Activated CD4-positive, alpha-beta T cell treated with anti-CD3 and anti-CD28 coated beads, Interleukin-10, Interleukin-2, amounts not matched to agents 100 ng/mL and 50 ng/mL, durations not matched to agents 16 hours and 8 hours (primary cell): Measurements from ENCODE around the gene TIAL1.
"Not testable (repeated sequence)": the region's sequence is repeated elsewhere in the genome, so short reads cannot be mapped to it uniquely, and the experiment has no call there.

Experiments used
- DNase-seq: peaks from one replicate; pipeline ENCODE4 v3.0.0-alpha.2; 2020

TIAL1 gene

DNA sequence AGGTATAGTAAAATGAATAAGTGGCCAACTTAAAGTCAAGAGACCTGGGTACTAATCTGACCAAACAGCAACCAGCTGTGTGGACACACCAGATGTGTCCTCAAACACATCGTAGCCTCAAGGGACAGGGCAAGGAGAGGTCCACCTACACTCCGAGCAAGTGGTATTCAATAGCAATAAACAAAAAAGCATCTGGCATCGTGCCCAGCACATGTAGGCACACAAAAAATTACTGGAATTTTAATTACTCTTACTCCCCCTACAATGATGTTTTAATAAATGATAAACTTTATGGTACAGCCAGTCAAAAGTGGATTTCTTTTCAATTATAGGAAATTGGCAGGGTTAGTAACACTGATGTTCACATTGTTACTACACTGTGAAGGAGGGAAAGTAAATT, 50.8 kb downstream of the TIAL1 start:
- DNase-seq: no peak

DNA sequence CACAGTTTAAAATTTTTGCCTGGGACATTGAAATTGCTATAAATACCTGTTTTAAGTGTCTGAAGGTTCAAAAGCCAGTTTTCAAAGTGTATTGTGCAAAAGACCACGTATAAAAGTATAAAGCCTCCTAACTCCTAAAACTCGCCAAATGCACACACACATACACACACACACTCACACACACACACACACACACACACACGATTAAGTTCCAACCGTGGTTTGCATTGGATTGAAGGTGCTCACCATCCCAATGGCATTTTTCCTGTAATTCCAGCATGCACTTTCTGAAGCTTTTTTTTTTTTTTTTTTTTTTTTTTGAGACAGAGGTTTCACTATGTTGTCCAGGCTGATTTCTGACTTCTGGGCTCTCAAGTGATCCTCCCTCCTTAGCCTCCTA, 51.5 kb downstream of the TIAL1 start:
- DNase-seq: no peak

DNA sequence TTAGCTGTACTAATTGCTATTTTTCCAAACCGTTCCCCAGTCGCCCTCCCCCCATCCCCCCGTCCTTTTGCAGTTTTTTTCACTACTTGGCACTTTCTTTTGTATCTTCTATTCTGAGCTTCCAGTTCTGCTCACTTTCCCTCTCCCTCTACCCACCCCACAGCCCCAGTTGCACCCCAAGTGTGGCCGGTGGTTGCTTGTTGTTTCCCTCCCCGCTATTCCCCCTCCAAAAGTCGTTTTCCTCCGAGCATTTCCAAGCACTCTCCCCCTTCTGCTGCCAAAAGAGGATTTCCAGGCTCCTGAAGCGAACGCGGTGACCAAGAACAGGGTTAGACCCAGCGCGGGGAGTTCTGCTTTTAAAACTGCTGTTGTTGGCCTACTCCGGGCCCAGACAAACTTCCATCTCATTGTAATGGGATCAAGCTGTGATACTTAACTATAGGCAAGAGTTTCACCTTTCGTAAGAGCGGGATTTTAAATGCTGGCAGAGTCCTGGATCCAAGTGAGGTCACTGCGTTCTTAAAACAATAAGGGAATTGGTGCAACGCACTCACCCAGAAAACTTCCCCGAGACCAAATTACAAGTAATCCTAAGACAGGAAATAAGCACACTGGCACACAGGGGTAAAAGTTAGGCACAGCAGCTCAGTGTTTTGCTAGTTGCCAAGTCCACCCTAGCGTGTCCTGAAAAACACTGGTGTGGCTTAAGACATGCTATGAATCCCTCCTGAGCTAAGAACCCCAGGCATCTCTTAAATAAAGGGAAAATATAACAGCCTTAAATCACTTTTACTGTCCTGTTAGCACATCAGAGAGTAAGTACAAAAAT, 52.7 kb downstream of the TIAL1 start:
- no peak for DNase-seq

DNA sequence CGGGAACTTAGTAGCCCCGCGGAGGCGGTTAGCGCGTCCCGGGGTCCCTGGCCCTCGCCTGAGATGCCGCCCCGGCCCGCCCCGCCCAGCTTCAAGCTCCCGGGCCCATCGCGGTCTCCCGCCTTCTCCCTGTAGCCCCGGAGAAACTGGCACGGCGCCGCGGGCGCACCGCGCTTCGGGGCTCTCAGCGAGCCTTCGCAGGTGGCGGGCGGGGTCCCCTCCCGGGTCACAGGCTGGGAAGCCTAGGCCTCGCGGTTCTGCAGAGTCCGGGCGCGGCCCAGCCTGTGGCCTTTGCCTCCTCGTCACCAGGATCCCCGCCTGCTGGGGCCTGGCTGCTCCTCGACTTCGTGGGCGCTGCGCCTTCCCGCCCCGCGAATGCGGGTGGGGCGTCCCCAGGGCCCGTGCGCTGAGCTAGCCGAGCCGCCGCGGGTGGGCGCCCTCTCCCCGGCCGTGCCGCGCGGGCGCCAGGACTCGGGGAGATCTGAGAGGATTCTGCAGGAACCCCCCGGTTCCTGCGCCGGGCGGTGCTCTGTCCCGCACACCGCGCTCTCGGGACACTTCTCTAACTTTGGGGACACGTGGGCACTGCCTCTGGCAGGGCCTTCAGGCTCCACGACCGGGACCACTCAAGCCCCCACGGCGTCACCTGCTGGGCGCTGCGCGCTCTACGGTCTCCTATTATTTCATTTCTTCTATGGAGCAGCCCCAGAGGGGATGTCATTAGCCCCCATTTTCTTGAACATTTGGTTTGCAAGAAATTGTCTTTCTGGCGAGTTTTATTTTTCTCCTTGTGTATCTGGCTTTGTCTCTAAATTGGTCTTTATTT, 53.6 kb downstream of the TIAL1 start:
- peak; percentile 75 for DNase-seq

DNA sequence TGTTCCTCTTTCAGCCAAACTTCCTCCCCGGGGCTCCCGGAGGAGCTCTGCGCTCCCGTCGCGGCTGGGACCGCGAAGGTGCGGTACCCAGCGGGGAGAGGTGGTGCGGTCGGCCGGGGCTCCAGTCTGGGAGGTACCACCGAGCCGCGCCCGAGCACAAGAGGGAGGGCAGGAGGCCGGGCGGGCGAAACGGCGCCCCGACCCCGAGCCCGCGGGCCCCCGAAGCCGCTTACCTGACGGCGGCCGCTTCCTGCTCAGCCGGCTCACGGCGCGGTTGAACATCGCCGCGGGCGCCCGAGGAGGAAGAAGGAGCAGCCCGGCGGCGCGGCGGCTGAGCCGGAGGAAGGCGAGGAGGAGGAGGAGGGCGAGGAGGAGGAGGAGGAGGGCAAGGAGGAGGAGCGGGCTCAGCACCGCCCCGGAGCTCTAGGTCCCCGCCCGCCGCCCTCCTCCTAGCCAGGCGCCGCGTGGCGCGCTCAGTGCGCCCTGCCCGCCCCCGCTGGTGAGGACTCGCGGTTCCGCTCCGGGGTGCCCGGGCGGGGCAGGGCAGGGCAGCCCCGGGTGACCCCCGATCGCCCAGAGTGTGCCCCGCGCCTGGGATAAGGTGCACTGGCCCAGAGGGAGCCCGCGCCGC, 54.3 kb downstream of the TIAL1 start, which contains the start of gene RGS10:
Gene RGS10, minus strand, starts transcription at position 363 of the 631 bp plus-strand sequence. Its CDS starts 81 bp downstream, at position 282.
- DNase-seq: peak; percentile 94

DNA sequence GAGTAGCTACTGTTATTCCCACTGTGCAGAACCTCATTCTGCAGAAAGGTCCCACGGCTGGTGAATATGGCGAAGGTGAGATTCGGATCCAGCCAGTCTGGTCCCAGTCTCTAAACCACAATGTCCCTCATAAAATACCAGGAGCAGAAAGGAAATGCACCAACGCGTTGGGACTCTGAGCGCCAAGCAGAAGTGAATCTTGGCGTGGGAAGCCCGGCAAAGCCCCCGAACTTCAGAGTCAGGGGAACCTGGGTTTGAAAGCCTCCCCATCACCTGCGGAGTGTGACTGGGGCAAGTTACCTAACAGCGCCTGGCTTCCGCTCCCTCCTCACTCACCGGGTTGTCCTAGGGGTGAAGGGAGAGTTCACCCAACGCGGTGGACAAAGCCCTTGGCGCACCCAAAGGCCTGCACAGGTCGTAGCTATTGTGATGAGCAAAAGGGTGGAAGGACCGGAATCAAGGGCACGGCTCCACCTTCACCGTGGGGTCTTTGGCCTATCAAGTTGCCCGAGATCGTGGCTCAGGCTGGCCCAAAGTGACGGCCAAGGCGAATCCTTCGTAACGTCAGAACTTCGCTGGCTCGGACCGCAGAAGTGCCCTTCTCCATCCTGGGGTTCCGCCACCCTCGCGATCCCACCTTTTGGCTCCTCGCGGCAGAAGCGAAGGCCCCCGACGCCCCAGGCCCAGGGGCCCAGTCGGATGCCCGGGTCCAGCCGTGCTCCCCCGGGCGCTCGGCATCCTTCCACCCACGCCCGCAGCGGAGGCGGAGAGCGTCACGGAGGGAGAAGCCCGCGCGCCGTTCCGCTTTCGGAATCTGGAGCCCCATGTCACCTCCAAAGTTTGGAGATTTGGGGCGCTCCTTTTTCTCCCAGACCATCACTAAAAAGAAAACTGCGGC, 55.1 kb downstream of the TIAL1 start:
- peak; percentile 47 for DNase-seq

DNA sequence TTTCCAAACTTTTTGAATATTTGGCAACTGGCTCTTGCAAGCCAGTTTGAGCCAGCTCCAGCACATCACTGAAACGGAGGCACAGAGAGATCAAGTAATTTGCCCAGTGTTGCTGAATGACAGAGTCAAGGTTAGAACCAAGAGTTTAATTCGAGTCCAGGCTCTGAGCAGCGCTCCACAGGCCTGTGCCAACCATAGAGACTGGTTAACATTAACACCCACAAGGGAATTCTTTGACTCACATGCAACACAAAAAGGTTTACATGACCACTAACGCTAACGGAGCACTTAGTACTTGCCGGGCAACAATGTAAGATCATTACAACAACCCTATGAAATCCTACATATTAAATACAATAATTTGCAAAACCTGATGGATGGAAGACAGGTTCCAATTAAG, 55.7 kb downstream of the TIAL1 start:
- DNase-seq: peak; percentile 54

DNA sequence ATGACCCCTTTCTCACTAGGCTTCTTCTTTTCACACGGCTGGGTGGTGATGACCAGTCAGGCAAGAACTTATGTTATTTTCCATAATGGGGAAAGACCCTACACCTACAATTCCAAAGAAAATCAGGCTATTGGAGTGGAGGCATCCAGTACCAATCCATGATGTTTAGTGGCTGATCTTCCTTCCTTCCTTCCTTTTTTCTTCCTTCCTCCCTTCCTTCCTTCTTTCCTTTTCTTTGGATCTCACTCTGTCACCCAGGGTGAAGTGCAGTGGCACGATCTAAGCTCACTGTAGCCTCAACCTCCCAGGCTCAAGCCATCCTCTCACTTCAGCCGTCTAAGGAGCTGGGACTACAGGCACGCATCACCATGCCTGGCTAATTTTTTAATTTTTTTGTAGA, 56.7 kb downstream of the TIAL1 start:
- DNase-seq: no peak

DNA sequence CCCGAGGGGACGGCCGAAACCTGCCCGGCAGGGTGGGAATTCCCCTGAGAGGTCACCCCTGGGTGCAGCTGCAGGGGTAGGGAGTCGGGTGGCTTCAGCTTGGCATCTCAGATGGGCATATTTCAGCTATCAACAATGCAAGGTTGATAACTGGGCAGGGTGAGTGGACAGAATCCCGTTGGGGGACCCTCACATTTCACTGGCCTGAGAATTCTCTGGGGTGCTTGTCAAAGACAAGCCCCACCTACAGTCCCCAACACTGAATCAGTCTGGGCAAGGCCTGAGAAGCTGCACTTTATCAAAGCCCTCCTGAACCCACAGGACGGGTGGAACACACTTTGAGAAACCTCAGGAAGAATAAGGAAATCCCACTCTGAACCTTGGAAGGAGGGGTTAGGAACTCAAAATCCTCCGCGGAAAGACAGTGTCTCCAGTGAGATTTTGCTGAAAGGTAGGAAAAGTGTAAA, 57.4 kb downstream of the TIAL1 start:
- no peak for DNase-seq

DNA sequence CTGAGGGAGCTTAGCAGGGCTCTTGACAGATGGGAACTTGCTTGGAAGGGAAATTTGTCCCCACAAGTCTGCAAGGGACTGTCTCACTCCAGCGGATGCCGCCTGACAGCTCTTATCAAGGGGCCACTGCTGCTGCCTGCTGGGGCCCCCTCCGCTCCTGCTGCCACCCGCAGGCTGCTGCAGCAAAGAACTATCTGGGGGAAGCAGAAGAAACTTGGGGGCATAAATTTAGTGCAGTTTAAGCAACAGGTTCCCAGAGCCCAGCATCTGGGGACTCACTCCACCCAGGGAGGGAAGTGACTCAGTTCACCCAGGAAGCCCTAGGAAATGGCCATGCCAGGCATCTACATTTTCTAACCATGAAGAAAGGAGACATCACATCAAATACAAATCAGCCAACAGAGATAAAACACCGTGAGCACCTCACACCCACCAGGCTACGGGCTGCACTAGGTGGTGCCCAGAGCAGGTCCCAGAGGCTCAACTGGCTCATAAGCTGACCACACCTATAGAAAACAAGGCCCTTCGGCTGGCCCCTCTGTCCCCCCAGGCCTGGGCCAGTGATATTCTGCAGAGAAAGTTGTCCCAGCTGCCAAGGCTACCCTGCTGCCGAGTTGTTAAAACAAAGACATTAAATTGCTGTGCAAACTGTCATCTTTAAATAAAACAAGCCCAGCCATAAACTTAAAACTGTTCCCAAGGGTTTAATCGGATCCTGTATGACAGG, 58.0 kb downstream of the TIAL1 start:
- DNase-seq: peak; percentile 44

DNA sequence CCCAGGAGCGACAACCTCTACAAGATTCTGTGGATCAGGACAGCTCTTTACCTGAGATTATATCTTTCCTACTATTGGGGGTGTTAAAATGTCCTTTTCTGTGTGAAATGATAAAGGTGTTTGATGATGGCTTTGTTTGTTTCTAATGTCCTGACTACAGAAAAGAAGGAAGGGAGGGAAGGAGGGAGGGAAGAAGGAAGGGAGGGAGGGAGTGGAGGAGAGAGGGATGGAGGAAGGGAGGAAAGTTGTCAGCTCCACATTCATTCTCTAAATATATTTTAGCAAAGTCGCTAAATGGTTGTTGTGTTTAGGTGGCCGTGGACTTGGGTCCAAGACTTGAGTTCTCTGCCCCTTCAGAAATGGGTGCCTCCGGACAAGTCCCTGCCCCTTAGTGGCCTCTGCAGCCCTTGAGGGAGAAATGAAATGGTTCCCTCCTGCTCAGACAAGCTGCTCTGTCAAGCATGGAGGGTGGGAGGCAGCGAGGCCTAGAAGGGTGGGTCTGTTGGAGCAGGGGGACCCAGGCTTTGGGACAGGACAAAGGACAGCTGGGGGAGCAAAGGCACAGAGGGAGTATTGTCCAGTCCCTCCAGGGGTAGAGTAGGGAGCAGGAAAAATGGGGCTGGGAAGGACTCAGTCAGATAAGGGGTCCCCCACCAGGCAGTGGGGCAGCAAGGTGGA, 58.7 kb downstream of the TIAL1 start:
- no peak for DNase-seq

DNA sequence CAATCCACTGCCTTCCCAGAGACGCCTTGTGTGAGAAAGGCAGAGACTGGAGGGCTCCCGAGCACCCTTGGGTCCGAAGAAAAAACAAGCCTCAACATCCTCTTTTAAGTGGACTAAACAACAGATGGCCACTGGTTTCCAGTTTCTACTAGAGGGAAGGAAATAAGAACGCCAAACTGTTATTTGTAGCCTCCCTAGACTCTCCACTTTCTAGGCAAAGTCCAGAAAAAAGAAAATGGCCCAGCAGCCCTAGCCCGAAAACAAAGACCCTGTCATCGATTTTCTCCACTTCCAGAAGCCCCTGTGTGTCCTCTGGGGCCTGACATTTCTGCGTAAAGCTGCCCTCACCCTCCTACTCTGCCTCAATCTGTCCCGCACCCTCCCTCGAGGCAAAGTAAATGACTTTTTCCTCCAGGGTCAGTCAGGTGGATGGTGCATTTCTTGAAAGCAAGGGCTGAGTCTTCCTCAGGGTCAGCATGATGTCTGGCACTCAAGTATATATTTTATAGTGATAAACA, 60.2 kb downstream of the TIAL1 start:
- DNase-seq: no peak

DNA sequence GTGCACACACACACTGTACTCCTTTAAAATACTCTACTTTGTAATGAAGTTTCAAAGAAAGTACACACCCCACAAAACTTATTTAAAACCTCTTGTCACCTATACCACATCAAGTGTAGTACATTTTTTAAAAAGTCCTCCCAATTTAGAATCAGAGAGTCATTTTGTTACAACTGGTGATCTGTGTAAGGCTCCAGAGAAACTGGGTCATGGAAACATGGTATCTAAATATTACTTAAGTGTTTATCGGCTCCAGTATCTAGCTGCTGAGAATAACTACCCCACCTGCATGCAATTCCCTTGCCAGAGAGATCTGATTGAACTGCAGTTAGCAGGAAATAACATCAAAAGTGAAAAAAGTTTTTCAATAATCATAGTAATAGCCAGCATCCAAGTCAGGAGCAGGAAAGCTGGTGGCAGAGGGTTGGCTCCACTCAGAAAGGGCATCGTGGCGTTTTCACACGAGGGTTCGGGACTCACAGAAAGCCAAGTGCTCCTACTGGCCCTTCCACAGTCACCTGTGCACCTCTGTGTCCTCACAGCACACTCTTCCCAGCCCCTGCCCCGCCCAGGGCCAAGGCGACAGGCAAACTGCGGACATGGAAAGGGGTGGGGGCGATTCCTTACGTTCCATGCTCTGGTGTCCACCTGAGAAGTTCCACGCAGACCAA, 60.8 kb downstream of the TIAL1 start:
- DNase-seq: no peak

DNA sequence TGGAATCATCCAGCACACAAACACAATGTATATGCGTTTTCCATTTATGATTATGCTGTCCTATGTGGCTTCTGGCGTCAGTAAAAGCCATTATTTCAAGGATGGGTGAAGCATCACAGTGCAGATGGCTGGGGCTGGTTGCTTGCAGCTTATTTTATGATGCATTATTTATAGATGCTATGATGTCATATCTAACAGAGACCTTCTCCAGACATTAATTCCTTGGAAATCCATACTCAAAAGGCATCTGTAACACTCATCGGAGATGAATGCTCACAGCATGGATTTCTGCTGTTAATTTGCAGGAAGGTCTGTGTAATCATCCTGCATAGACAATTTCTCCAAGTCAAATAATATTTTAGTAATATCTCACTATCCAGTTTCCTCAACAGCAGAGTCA, 61.5 kb downstream of the TIAL1 start:
- DNase-seq: no peak

DNA sequence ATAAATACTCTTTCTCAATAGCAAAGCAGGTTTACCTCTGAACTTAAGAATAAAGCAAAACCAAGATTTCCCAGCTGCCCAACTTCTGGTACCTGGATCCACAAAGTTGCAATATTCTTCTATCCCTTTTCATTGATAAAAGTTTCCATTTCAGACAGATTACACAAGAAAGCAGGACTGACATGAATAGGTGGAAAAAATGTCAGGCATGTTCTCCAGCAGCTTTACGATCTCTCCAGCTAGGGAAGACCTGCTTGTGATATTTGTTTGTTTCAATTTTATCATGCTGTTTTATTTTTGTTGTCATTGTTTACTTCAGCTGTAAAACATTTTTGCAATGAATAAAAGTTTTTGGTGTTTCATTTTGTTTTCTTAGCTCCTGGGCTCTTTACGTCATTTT, 63.3 kb downstream of the TIAL1 start:
- DNase-seq: no peak

DNA sequence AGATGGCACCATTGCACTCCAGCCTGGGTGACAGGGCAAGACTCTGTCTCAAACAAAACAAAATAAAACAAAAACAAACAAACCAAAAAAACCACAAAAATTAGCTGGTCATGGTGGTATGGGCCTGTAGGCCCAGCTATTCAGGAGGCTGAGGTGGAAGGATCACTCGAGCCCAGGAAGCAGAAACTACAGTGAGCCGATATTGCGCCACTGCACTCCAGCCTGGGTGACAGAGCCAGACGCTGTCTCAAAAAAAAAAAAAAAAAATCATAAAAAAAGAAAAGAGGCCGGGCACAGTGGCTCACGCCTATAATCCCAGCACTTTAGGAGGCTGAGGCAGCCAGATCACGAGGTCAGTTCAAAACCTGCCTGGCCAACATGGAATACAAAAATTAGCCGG, 64.0 kb downstream of the TIAL1 start:
- DNase-seq: not testable (repeated sequence)

DNA sequence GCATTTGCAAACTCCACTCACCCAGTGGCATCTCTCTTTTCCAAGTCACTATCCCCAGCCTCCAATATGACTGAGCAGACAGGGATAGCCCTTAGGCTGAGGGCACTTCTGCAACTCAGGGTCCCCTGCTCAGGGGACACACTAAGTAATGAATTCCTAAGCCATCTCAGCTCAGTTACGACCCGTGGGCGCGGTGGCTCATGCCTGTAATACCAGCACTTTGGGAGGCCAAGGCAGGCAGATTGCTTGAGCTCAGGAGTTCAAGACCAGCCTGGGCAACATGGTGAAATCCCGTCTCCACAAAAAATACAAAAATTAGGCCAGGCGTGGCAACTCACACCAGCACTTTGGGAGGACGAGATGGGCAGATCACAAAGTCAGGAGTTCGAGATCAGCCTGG, 64.5 kb downstream of the TIAL1 start:
- DNase-seq: not testable (repeated sequence)

DNA sequence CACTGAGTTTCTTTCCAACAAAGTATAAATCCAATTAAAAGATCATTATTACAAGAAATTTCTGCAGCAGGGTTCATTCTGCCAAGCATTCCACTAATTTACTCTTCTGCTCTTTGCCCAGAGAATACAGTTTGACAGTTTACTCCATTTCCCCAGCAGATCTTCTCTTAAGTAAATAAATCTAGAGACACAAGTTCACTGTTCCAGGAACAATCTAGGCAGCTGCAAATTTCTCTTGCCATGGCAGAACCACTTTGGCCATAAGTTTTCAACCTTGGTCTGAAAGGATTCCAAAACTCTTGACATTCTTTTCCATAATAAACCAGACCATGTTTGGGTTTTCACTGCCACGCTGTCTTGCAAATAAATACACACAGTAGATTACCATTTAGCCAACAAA, 65.7 kb downstream of the TIAL1 start:
- no peak for DNase-seq

DNA sequence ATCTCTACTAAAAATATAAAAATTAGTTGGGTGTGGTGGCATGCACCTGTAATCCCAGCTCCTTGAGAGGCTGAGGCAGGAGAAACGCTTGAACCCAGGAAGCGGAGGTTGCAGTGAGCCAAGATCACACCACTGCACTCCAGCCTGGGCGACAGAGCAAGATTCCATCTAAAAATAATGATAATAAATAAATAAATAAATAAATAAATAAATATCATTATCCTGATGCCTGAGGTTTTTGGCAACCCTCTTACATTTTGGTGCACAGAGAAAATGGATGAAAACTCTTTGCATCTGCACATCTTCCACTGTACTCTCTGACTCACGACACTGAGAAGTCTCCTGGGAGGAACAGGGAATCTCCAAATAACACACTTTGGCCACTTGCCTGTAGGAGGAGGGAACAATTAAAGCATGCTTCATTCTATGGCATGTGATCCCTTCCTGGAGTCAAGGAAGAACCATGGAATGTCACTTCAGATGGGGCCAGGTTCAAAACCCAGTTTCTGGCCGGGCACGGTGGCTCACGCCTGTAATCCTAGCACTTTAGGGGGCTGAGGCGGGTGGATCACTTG, 68.0 kb downstream of the TIAL1 start:
- not testable (repeated sequence) for DNase-seq
